H1 (cell line): ENCODE measurements around the gene MEX3C. TPM values are rescaled to one million over a fixed set of nuclear protein-coding genes. Genes with fewer than 3 reads are reported as not detected.

Experiments used
- ASH2L ChIP-seq: fragments of 200-600, 300-600 bp; sonication (generic); IDR thresholded peaks from one replicate; pipeline ENCODE4 v1.7.1; 2017; ENCODE audit warnings: low read length
- BCL11A ChIP-seq, 2 experiments: IDR thresholded peaks; one replicate each; pipeline ENCODE4 v1.6.1; 2011; ENCODE audit warnings: low read depth in 2 of 2, low read length in 2 of 2, mild to moderate bottlenecking in 2 of 2
- CREB1 ChIP-seq: IDR thresholded peaks from 2 replicates; pipeline ENCODE4 v1.6.1; 2012; ENCODE audit warnings: inconsistent platforms
- CTBP2 ChIP-seq: IDR thresholded peaks from 2 replicates; pipeline ENCODE4 v1.7.0; 2011; ENCODE audit warnings: borderline replicate concordance, mild to moderate bottlenecking, moderate library complexity, mixed read lengths, low read length; ENCODE audit not compliant: insufficient read depth, insufficient read length
- E2F6 ChIP-seq: IDR thresholded peaks from 2 replicates; pipeline ENCODE4 v1.6.1; 2012; ENCODE audit warnings: inconsistent platforms
- EGR1 ChIP-seq: IDR thresholded peaks from 2 replicates; pipeline ENCODE4 v1.6.1; 2011; ENCODE audit warnings: low read depth, low read length, borderline replicate concordance
- EP300 ChIP-seq, 2 experiments: IDR thresholded peaks; 1 replicate in 1 of 2; 2 replicates in 1 of 2; pipeline ENCODE4 v1.6.1; 2011 to 2012; ENCODE audit warnings: low read depth in 2 of 2, low read length in 2 of 2, mild to moderate bottlenecking in 2 of 2, borderline replicate concordance in 1 of 2, inconsistent platforms in 1 of 2, moderate library complexity in 1 of 2
- FOSL1 ChIP-seq: IDR thresholded peaks from 2 replicates; pipeline ENCODE4 v1.6.1; 2011; ENCODE audit warnings: mild to moderate bottlenecking, low read depth, low read length, moderate library complexity; ENCODE audit not compliant: insufficient read depth
- HDAC2 ChIP-seq, 2 experiments: fragments of 300-600 bp in 1 of 2; sonication (generic) in 1 of 2; IDR thresholded peaks; 2 replicates each; pipeline ENCODE4 v1.6.1; 2011 to 2012; ENCODE audit warnings: low read depth in 2 of 2, low read length in 2 of 2, mild to moderate bottlenecking in 2 of 2, moderate library complexity in 2 of 2, borderline replicate concordance in 1 of 2, inconsistent platforms in 1 of 2
- KDM1A ChIP-seq: fragments of 200-600, 300-600 bp; sonication (generic); IDR thresholded peaks from 2 replicates; pipeline ENCODE4 v1.7.1; 2016; ENCODE audit warnings: mild to moderate bottlenecking, low read length, borderline replicate concordance
- KDM4A ChIP-seq: IDR thresholded peaks from one replicate; pipeline ENCODE4 v1.7.1; 2012; ENCODE audit warnings: low read depth, mild to moderate bottlenecking, moderate library complexity, low read length, inconsistent platforms; ENCODE audit not compliant: severe bottlenecking
- MAX ChIP-seq: IDR thresholded peaks from 2 replicates; pipeline ENCODE4 v1.6.1; 2012; ENCODE audit warnings: inconsistent platforms
- POU5F1 ChIP-seq: IDR thresholded peaks from 2 replicates; pipeline ENCODE4 v1.6.1; 2011; ENCODE audit warnings: low read depth, mild to moderate bottlenecking, low read length, moderate library complexity
- RAD21 ChIP-seq, 2 experiments: IDR thresholded peaks in 1 of 2; conservative IDR thresholded peaks in 1 of 2; 2 replicates each; pipeline ENCODE4 v1.6.1; 2011; ENCODE audit warnings: low read depth in 2 of 2, low read length in 2 of 2, improper control_type of control experiment in 1 of 2, inconsistent platforms in 1 of 2, mild to moderate bottlenecking in 1 of 2, moderate library complexity in 1 of 2
- RNF2 ChIP-seq: fragments of 200-900, 300-1000 bp; sonication (generic); IDR thresholded peaks from 2 replicates; pipeline ENCODE4 v1.7.1; 2016; ENCODE audit warnings: borderline replicate concordance, low read depth, mild to moderate bottlenecking, antibody characterized with exemption, low read length; ENCODE audit not compliant: poor library complexity, severe bottlenecking; ENCODE audit errors: missing control alignments
- SP2 ChIP-seq: IDR thresholded peaks from 2 replicates; pipeline ENCODE4 v1.6.1; 2012; ENCODE audit warnings: mild to moderate bottlenecking, low read length, inconsistent platforms
- SUZ12 ChIP-seq: fragments of 200-600 bp; sonication (generic); IDR thresholded peaks from 2 replicates; pipeline ENCODE4 v1.6.1; 2012; ENCODE audit warnings: mild to moderate bottlenecking, inconsistent platforms, low read length, moderate library complexity, mixed read lengths
- TCF12 ChIP-seq: IDR thresholded peaks from 2 replicates; pipeline ENCODE4 v1.6.1; 2011; ENCODE audit warnings: low read depth, mild to moderate bottlenecking, low read length
- TEAD4 ChIP-seq: IDR thresholded peaks from 2 replicates; pipeline ENCODE4 v1.6.1; 2012; ENCODE audit warnings: low read depth, low read length, inconsistent platforms, mixed read lengths
- YY1 ChIP-seq: IDR thresholded peaks from 2 replicates; pipeline ENCODE4 v1.6.1; 2011; ENCODE audit warnings: low read depth, mild to moderate bottlenecking, low read length
- polyA plus RNA-seq, 7 experiments: library from polyadenylated mRNA; depleted of rRNA in 3 of 7; stranded (reverse) in 5 of 7; unstranded in 2 of 7; fragments of >200 nt in 5 of 7; fragments of 200-250 nt in 2 of 7; gene quantifications; 1 replicate in 5 of 7; 2 replicates in 1 of 7; 4 replicates in 1 of 7; pipeline versions ENCODE4 v1.2.1 to v1.2.3, GENCODE V29; 2011 to 2013; ENCODE audit warnings: missing spikeins in 2 of 7, mixed read lengths in 2 of 7
- total RNA-seq: library from RNA; stranded (reverse); fragmentation: NEBNext Ultra II Directional; extraction: Animal tissue kit (Norgen Biotek cat#: 25700); gene quantifications from 2 replicates; pipeline ENCODE4 v1.2.1, GENCODE V29; 2021

Gene MEX3C
- total and polyA plus RNA-seq, 2 of the 8 experiments (the other 6 are each of a cell fraction or from before 2014, with no cell fraction given): 48.2 to 103 TPM

- TF ChIP-seq KDM4A: no peak
- TF ChIP-seq RAD21 (IDR thresholded peaks at IDR 0.05 in 1 of 2, conservative IDR thresholded peaks at IDR 0.05 in 1 of 2; ENCODE audit: low read depth in 2 of 2, low read length in 2 of 2): 0 out of 4 replicates have a peak, but pooled peaks have one; percentile 2 to 5
- TF ChIP-seq YY1: peak; percentile 70
- TF ChIP-seq HDAC2 (IDR thresholded peaks at IDR 0.05; ENCODE audit: borderline replicate concordance in 1 of 2, low read depth in 2 of 2, low read length in 2 of 2): 0 out of 4 replicates have a peak, but pooled peaks of 1 of the 2 experiments have one; percentile 38
- no peak for TF ChIP-seq E2F6
- TF ChIP-seq CTBP2: peak; percentile 78
- no peak for TF ChIP-seq FOSL1
- 0 out of 2 replicates have a peak, but pooled peaks have one; percentile 10 for TF ChIP-seq POU5F1
- 0 out of 2 replicates have a peak, but pooled peaks have one; percentile 50 for TF ChIP-seq KDM1A
- TF ChIP-seq TCF12: 0 out of 2 replicates have a peak, but pooled peaks have one; percentile 23
- TF ChIP-seq ASH2L: peak; percentile 55
- TF ChIP-seq CREB1: no peak
- peak; percentile 95 for TF ChIP-seq TEAD4
- TF ChIP-seq SUZ12: no peak
- TF ChIP-seq EP300 (IDR thresholded peaks at IDR 0.05; ENCODE audit: borderline replicate concordance in 1 of 2, low read depth in 2 of 2, low read length in 2 of 2): no peak; a peak in 1 of 3 replicates
- no peak for TF ChIP-seq MAX
- peak; percentile 31; the same call in 1 of the 2 replicates for TF ChIP-seq SP2
- TF ChIP-seq EGR1: 0 out of 2 replicates have a peak, but pooled peaks have one; percentile 16
- TF ChIP-seq RNF2: no peak
- TF ChIP-seq BCL11A (IDR thresholded peaks at IDR 0.05; ENCODE audit: low read depth in 2 of 2, low read length in 2 of 2): peak in 1 of 2 experiments; percentile 71
Observed at GRCh38 chr18:51168026-51168742, 29.3 kb downstream of the MEX3C start (continued).
